ENCODE data around the gene R3HDM4. TPM values are rescaled to one million over a fixed set of nuclear protein-coding genes. Genes with fewer than 3 reads are reported as not detected.
A peak's percentile ranks its signal among the peaks of the same experiment; 100 is the strongest.
"Not testable (repeated sequence)": the region's sequence is repeated elsewhere in the genome, so short reads cannot be mapped to it uniquely, and the experiment has no call there.

Gene R3HDM4
- total and polyA plus RNA-seq, 2 donors from 2014 or later: 47.4 to 71.4 TPM

- no peaks in the 10 kb centered on the region for H3K36me3 ChIP-seq (ENCODE audit: control insufficient read depth in 2 of 3, insufficient read depth in 3 of 3, low read length in 3 of 3)
- no peak overlapping the region for H3K27ac ChIP-seq (ENCODE audit: low read depth in 2 of 2, low read length in 2 of 2)
- FAIRE-seq (no peak), DNase-seq (no peak)
- no peak overlapping the region for H3K9ac ChIP-seq (ENCODE audit: low read length in 3 of 3)
- no peaks in the 10 kb centered on the region for H3K27me3 ChIP-seq (ENCODE audit: control insufficient read depth, insufficient read depth, low read length)
- H3K9me3 ChIP-seq (ENCODE audit: control insufficient read depth in 2 of 3, insufficient read depth in 1 of 3, low read length in 3 of 3): no peaks in the 10 kb centered on the region
- H3K4me1 ChIP-seq (ENCODE audit: control insufficient read depth in 2 of 3, insufficient read depth in 2 of 3, low read depth in 1 of 3, low read length in 3 of 3): peaks cover 0 to 7% (median 0%) of the 10 kb centered on the region in 3 donors
- intact Hi-C loops (cut with DNase I): no loop called here
- no peak overlapping the region for H3K4me3 ChIP-seq (ENCODE audit: low read length in 3 of 3)
- no peak for TF ChIP-seq CTCF (IDR thresholded peaks at IDR 0.05; ENCODE audit: borderline replicate concordance, extremely low read depth, insufficient read depth)
Observed at GRCh38 chr19:855142-855541, 57.9 kb downstream of the R3HDM4 start.

DNA sequence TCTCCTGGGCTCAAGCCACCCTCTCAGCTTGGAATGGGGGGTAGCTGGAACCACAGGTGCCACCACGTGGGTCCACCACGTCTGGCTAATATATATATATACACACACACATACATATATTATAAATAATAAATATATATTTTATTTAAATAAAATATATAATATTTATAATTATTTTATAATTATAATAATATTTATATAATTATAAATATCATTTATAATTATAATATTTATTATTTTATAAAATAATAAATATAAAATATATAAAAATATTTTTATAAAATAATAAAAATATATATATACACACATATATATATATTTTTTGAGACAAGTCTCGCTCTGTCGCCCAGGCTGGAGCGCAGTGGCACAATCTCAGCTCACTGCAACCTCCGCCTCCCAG lies 58.5 kb downstream of the R3HDM4 start:
- Histone ChIP-seq H3K36me3 (ENCODE audit: control insufficient read depth in 2 of 3, insufficient read depth in 3 of 3, low read length in 3 of 3) (no peaks in the 10 kb centered on the region), H3K4me1 (ENCODE audit: control insufficient read depth in 2 of 3, insufficient read depth in 2 of 3, low read depth in 1 of 3, low read length in 3 of 3) (peaks cover 0 to 7% (median 0%) of the 10 kb centered on the region in 3 donors), H3K27ac (ENCODE audit: low read depth in 2 of 2, low read length in 2 of 2) (no peak overlapping the region), H3K9ac (ENCODE audit: low read length in 3 of 3) (no peak overlapping the region), H3K4me3 (ENCODE audit: low read length in 3 of 3) (no peak overlapping the region), H3K27me3 (ENCODE audit: control insufficient read depth, insufficient read depth, low read length) (no peaks in the 10 kb centered on the region), H3K9me3 (ENCODE audit: control insufficient read depth in 2 of 3, insufficient read depth in 1 of 3, low read length in 3 of 3) (no peaks in the 10 kb centered on the region)
- DNase-seq: no peak
- no peak for TF ChIP-seq CTCF (IDR thresholded peaks at IDR 0.05; ENCODE audit: borderline replicate concordance, extremely low read depth, insufficient read depth)
- peak; percentile 97 for FAIRE-seq
- intact Hi-C loops (cut with DNase I): no loop called here

DNA sequence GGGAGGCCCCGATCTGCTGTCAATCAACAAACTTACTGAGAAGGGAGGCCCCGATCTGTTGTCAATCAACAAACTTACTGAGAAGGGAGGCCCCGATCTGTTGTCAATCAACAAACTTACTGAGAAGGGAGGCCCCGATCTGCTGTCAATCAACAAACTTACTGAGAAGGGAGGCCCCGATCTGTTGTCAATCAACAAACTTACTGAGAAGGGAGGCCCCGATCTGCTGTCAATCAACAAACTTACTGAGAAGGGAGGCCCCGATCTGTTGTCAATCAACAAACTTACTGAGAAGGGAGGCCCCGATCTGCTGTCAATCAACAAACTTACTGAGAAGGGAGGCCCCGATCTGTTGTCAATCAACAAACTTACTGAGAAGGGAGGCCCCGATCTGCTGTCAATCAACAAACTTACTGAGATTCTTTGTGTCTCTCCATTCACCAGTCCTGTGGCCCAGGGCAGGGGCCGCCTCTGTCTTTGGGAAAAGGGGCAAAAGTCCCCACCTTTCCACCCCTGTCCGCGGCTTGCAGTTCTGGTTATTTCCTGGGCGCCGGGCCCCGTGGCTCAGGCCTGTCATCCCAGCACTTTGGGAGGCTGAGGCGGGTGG lies 59.3 kb downstream of the R3HDM4 start:
- DNase-seq; H3K9ac ChIP-seq (ENCODE audit: low read length in 3 of 3); H3K4me1 ChIP-seq (ENCODE audit: control insufficient read depth in 2 of 3, insufficient read depth in 2 of 3, low read depth in 1 of 3, low read length in 3 of 3); H3K27me3 ChIP-seq (ENCODE audit: control insufficient read depth, insufficient read depth, low read length); FAIRE-seq; H3K9me3 ChIP-seq (ENCODE audit: control insufficient read depth in 2 of 3, insufficient read depth in 1 of 3, low read length in 3 of 3); H3K27ac ChIP-seq (ENCODE audit: low read depth in 2 of 2, low read length in 2 of 2); H3K4me3 ChIP-seq (ENCODE audit: low read length in 3 of 3); H3K36me3 ChIP-seq (ENCODE audit: control insufficient read depth in 2 of 3, insufficient read depth in 3 of 3, low read length in 3 of 3); intact Hi-C loops (cut with DNase I): not testable (repeated sequence)

DNA sequence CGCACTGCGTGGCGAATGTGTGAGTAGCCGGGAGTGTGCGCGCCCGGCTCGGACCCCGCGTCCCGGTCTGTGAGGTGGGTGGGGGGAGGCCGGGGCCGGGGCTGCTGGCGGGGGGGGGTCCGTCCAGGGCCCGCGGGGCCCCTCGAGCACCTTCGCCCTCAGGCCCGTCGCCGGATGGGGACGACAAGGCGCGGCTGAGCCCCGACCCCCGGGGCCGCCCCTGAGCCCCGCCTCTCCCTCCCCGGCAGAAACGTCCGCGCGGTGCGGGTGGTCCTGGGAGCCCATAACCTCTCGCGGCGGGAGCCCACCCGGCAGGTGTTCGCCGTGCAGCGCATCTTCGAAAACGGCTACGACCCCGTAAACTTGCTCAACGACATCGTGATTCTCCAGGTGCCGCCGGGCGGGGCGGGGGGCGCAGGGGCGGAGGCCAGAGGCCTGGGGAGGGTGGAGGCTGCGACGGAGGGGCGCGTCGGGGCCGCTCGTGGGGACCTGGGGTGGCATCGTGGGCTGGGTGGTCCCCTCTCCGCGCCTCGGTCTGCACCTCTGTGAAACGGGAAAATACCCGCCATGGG lies 59.9 kb downstream of the R3HDM4 start:
- Histone ChIP-seq H3K4me3 (ENCODE audit: low read length in 3 of 3) (no peak overlapping the region), H3K9ac (ENCODE audit: low read length in 3 of 3) (no peak overlapping the region), H3K27me3 (ENCODE audit: control insufficient read depth, insufficient read depth, low read length) (no peaks in the 10 kb centered on the region), H3K9me3 (ENCODE audit: control insufficient read depth in 2 of 3, insufficient read depth in 1 of 3, low read length in 3 of 3) (no peaks in the 10 kb centered on the region), H3K27ac (ENCODE audit: low read depth in 2 of 2, low read length in 2 of 2) (no peak overlapping the region), H3K36me3 (ENCODE audit: control insufficient read depth in 2 of 3, insufficient read depth in 3 of 3, low read length in 3 of 3) (no peaks in the 10 kb centered on the region), H3K4me1 (ENCODE audit: control insufficient read depth in 2 of 3, insufficient read depth in 2 of 3, low read depth in 1 of 3, low read length in 3 of 3) (peaks cover 0 to 7% (median 0%) of the 10 kb centered on the region in 3 donors)
- DNase-seq (peak in 1 of 5 donors; percentile 76), FAIRE-seq (no peak)
- intact Hi-C loops (cut with DNase I): no loop called here
- no peak for TF ChIP-seq CTCF (IDR thresholded peaks at IDR 0.05; ENCODE audit: borderline replicate concordance, extremely low read depth, insufficient read depth)
